Esophagus muscularis mucosa (tissue), 4 donors: Measurements from ENCODE around the gene ADGRG6. TPM values are rescaled to one million over a fixed set of nuclear protein-coding genes. Genes with fewer than 3 reads are reported as not detected.

Source experiments
- DNase-seq: peaks from one replicate; pipeline ENCODE4 v3.0.0-alpha.2; 2017; ENCODE audit errors: extremely low spot score
- H3K27ac ChIP-seq, 4 donors: fragments of 200-600 bp; sonication (generic); replicated peaks in 1 of 4; 1 replicate in 3 of 4; 2 replicates in 1 of 4; pipeline ENCODE4 v1.5.1; 2016 to 2019; ENCODE audit warnings: mild to moderate bottlenecking in 1 of 4
- H3K27me3 ChIP-seq, 4 donors: fragments of 200-600 bp; sonication (generic); one replicate each; pipeline versions ENCODE4 v1.5.1 to v1.6.0; 2016 to 2019
- H3K36me3 ChIP-seq, 4 donors: fragments of 200-600 bp; sonication (generic); one replicate each; pipeline ENCODE4 v1.5.1; 2016 to 2019
- H3K4me1 ChIP-seq, 4 donors: fragments of 200-600 bp; sonication (generic); one replicate each; pipeline ENCODE4 v1.5.1; 2016 to 2019
- H3K4me3 ChIP-seq, 4 donors: fragments of 200-600 bp; sonication (generic); 1 replicate in 2 of 4; 2 replicates in 2 of 4; pipeline ENCODE4 v1.5.1; 2016 to 2019; ENCODE audit warnings: mild to moderate bottlenecking in 4 of 4, moderate library complexity in 1 of 4
- H3K9me3 ChIP-seq, 4 donors: fragments of 200-600 bp; sonication (generic); 1 replicate in 3 of 4; 2 replicates in 1 of 4; pipeline ENCODE4 v1.5.1; 2016 to 2019
- CTCF ChIP-seq, 3 experiments: fragments of 200-600 bp in 2 of 3; fragments of 450-650 bp in 1 of 3; sonication (generic) in 2 of 3; IDR thresholded peaks; one replicate each; pipeline ENCODE4 v1.5.1; 2017 to 2019; ENCODE audit warnings: antibody characterized with exemption in 3 of 3, mild to moderate bottlenecking in 2 of 3, moderate library complexity in 1 of 3
- EP300 ChIP-seq: sonication (generic); formaldehyde crosslinking; IDR thresholded peaks from one replicate; pipeline ENCODE4 v1.6.1; 2017; ENCODE audit warnings: antibody characterized with exemption
- POLR2A ChIP-seq: fragments of 450-650 bp; IDR thresholded peaks from one replicate; pipeline ENCODE4 v1.6.1; 2017; ENCODE audit warnings: antibody characterized with exemption, moderate library complexity, mild to moderate bottlenecking, low read depth
- POLR2AphosphoS5 ChIP-seq, 2 donors: sonication (generic); formaldehyde crosslinking; IDR thresholded peaks; one replicate each; pipeline ENCODE4 v1.6.1; 2017; ENCODE audit warnings: antibody characterized with exemption in 2 of 2
- WGBS: methylation state at CpG from one replicate; pipeline ENCODE4 v1.1.5; 2018; 5-methylcytosine and 5-hydroxymethylcytosine counted together
- intact Hi-C: fragments of 100-400 bp; cut with DNase I; formaldehyde crosslinking; loops from one replicate; pipeline ENCODE4 v1.15.1; 2023
- total RNA-seq, 4 donors: library from RNA; depleted of rRNA; stranded (reverse); fragments of >200 nt; gene quantifications; one replicate each; pipeline versions ENCODE4 v1.1.0 to v1.2.1, GENCODE V29; 2016

The ADGRG6 gene
- total RNA-seq, 4 donors from 2014 or later = 5.5 to 11.8 (median 8.0) TPM

- TF ChIP-seq EP300 = no peak
- TF ChIP-seq CTCF (IDR thresholded peaks at IDR 0.05) = no peak
- no peak for TF ChIP-seq POLR2AphosphoS5 (IDR thresholded peaks at IDR 0.05)
- TF ChIP-seq POLR2A = no peak
- Histone ChIP-seq H3K27me3 (no peaks in the 10 kb centered on the region), H3K4me1 (no peaks in the 10 kb centered on the region), H3K9me3 (no peaks in the 10 kb centered on the region), H3K4me3 (no peak overlapping the region), H3K36me3 (no peaks in the 10 kb centered on the region), H3K27ac (no peak overlapping the region)
- WGBS = 96% methylated on average over 8 of the region's 8 CpGs
- DNase-seq = no peak
- intact Hi-C loops = no loop called here
Measured at GRCh38 chr6:142258757-142259156, 43.0 kb upstream of the ADGRG6 start.

GRCh38 chr6:142260748-142261147 is 41.1 kb upstream of the ADGRG6 start:
- H3K36me3 ChIP-seq = no peaks in the 10 kb centered on the region
- intact Hi-C loops = no loop called here
- H3K27me3 ChIP-seq = no peaks in the 10 kb centered on the region
- no peaks in the 10 kb centered on the region for H3K9me3 ChIP-seq
- no peak overlapping the region for H3K27ac ChIP-seq
- no peak for DNase-seq
- H3K4me1 ChIP-seq = no peaks in the 10 kb centered on the region
- H3K4me3 ChIP-seq = no peak overlapping the region
- no peak for TF ChIP-seq POLR2AphosphoS5 (IDR thresholded peaks at IDR 0.05)
- TF ChIP-seq POLR2A = no peak
- TF ChIP-seq CTCF (IDR thresholded peaks at IDR 0.05) = no peak
- no peak for TF ChIP-seq EP300
- 86% methylated on average over 3 of the region's 3 CpGs for WGBS

- H3K27me3 ChIP-seq = no peaks in the 10 kb centered on the region
- DNase-seq = no peak
- no peaks in the 10 kb centered on the region for H3K9me3 ChIP-seq
- H3K4me3 ChIP-seq = no peak overlapping the region
- no peak overlapping the region for H3K27ac ChIP-seq
- no peaks in the 10 kb centered on the region for H3K36me3 ChIP-seq
- H3K4me1 ChIP-seq = no peaks in the 10 kb centered on the region
- intact Hi-C loops = no loop called here
- no peak for TF ChIP-seq POLR2AphosphoS5 (IDR thresholded peaks at IDR 0.05)
- TF ChIP-seq EP300 = no peak
- no peak for TF ChIP-seq CTCF (IDR thresholded peaks at IDR 0.05)
- TF ChIP-seq POLR2A = no peak
Measured at GRCh38 chr6:142262231-142262630, 39.6 kb upstream of the ADGRG6 start.

GRCh38 chr6:142265476-142265875 is 36.3 kb upstream of the ADGRG6 start:
- 94% methylated on average over 1 of the region's 1 CpG for WGBS
- no peak for DNase-seq
- TF ChIP-seq POLR2A (no peak), POLR2AphosphoS5 (IDR thresholded peaks at IDR 0.05) (no peak), CTCF (IDR thresholded peaks at IDR 0.05) (no peak), EP300 (no peak)
- intact Hi-C loops = no loop called here
- Histone ChIP-seq H3K36me3 (no peaks in the 10 kb centered on the region), H3K27ac (no peak overlapping the region), H3K4me3 (no peak overlapping the region), H3K4me1 (no peaks in the 10 kb centered on the region), H3K9me3 (no peaks in the 10 kb centered on the region), H3K27me3 (no peaks in the 10 kb centered on the region)

- Histone ChIP-seq H3K27me3 (no peaks in the 10 kb centered on the region), H3K4me1 (no peaks in the 10 kb centered on the region), H3K27ac (no peak overlapping the region), H3K36me3 (no peaks in the 10 kb centered on the region), H3K9me3 (no peaks in the 10 kb centered on the region), H3K4me3 (no peak overlapping the region)
- WGBS = 77% methylated on average over 4 of the region's 4 CpGs
- TF ChIP-seq CTCF (IDR thresholded peaks at IDR 0.05) = no peak
- TF ChIP-seq POLR2A = no peak
- TF ChIP-seq POLR2AphosphoS5 (IDR thresholded peaks at IDR 0.05) = no peak
- no peak for TF ChIP-seq EP300
- intact Hi-C loops = no loop called here
- DNase-seq = no peak
Measured at GRCh38 chr6:142266060-142266459, 35.7 kb upstream of the ADGRG6 start.
